IMR-90 (cell line): ENCODE results near the gene DCUN1D2. TPM values are rescaled to one million over a fixed set of nuclear protein-coding genes. Genes with fewer than 3 reads are reported as not detected.

Experiments used
- ATAC-seq: fragments of 200-7000 bp; cut with Tn5 transposase; 2 replicates; pipeline ENCODE4 v1.9.1; 2020; ENCODE audit warnings: low read depth, mild to moderate bottlenecking, moderate library complexity
- BruUV-seq: library from RNA; stranded (reverse); fragments of 400-500 nt; replicated peaks from 2 replicates; lab custom pipeline; 2021; lab: Mats Ljungman, UMichigan
- CTCF ChIA-PET: fragments of 300-600 bp; formaldehyde crosslinking; extraction: SDS; loops from one replicate; lab custom pipeline; 2021; ENCODE audit warnings: antibody characterized with exemption; lab: Yijun Ruan, JAX
- POLR2A ChIA-PET: fragments of 300-600 bp; sonication (Branson Sonifier 250); formaldehyde crosslinking; loops from one replicate; lab custom pipeline; 2022; ENCODE audit warnings: antibody characterized with exemption; ENCODE audit not compliant: unreplicated experiment; lab: Charles Lee
- DNase-seq: peaks from one replicate; pipeline ENCODE4 v3.0.0; 2013
- H2AFZ ChIP-seq: replicated peaks from 2 replicates; pipeline ENCODE3; 2013; ENCODE audit warnings: low read length, mild to moderate bottlenecking; ENCODE audit not compliant: poor library complexity
- H2AK5ac ChIP-seq: 2 replicates; pipeline ENCODE4 v1.6.1; 2013; ENCODE audit warnings: low read depth, low read length, inconsistent platforms
- H2AK9ac ChIP-seq: replicated peaks from 2 replicates; pipeline ENCODE3; 2013; ENCODE audit warnings: mild to moderate bottlenecking, low read depth, low read length, moderate library complexity; ENCODE audit not compliant: poor library complexity
- H2BK120ac ChIP-seq: 2 replicates; pipeline ENCODE4 v1.6.1; 2013; ENCODE audit warnings: low read depth, low read length, inconsistent platforms
- H2BK15ac ChIP-seq: 3 replicates; pipeline ENCODE4 v1.6.1; 2013; ENCODE audit warnings: low read depth, low read length, inconsistent platforms
- H2BK20ac ChIP-seq: 2 replicates; pipeline ENCODE4 v1.6.1; 2013; ENCODE audit warnings: low read depth, mild to moderate bottlenecking, inconsistent platforms, low read length, moderate library complexity
- H2BK5ac ChIP-seq: 2 replicates; pipeline ENCODE4 v1.6.1; 2013; ENCODE audit warnings: mild to moderate bottlenecking, low read depth, low read length, inconsistent platforms; ENCODE audit not compliant: poor library complexity, severe bottlenecking
- H3K14ac ChIP-seq: replicated peaks from 2 replicates; pipeline ENCODE4 v1.6.1; 2013; ENCODE audit warnings: low read depth, low read length, inconsistent platforms
- H3K18ac ChIP-seq: 2 replicates; pipeline ENCODE4 v1.6.1; 2013; ENCODE audit warnings: low read depth, low read length, control low read depth
- H3K23ac ChIP-seq: 2 replicates; pipeline ENCODE4 v1.6.1; 2013; ENCODE audit warnings: low read depth, low read length, inconsistent platforms
- H3K27ac ChIP-seq: 2 replicates; pipeline ENCODE4 v1.5.1; 2013; ENCODE audit warnings: mild to moderate bottlenecking, control low read depth, low read length; ENCODE audit not compliant: insufficient read depth
- H3K27me3 ChIP-seq: 2 replicates; pipeline ENCODE4 v1.6.1; 2013; ENCODE audit warnings: low read length; ENCODE audit not compliant: control insufficient read depth, insufficient read depth
- H3K36me3 ChIP-seq: 2 replicates; pipeline ENCODE4 v1.6.1; 2013; ENCODE audit warnings: low read length, mixed read lengths; ENCODE audit not compliant: control insufficient read depth, insufficient read depth
- H3K4ac ChIP-seq: 2 replicates; pipeline ENCODE4 v1.6.1; 2013; ENCODE audit warnings: low read depth, low read length, inconsistent platforms
- H3K4me1 ChIP-seq: 2 replicates; pipeline ENCODE4 v1.6.1; 2013; ENCODE audit warnings: low read length, mixed read lengths; ENCODE audit not compliant: control insufficient read depth, insufficient read depth
- H3K4me2 ChIP-seq: 2 replicates; pipeline ENCODE4 v1.6.1; 2013; ENCODE audit warnings: low read depth, mild to moderate bottlenecking, control low read depth, low read length, moderate library complexity
- H3K4me3 ChIP-seq: 2 replicates; pipeline ENCODE4 v1.5.1; 2013; ENCODE audit warnings: low read depth, mild to moderate bottlenecking, control low read depth, low read length, moderate library complexity; ENCODE audit not compliant: insufficient read depth
- H3K56ac ChIP-seq: 2 replicates; pipeline ENCODE4 v1.6.1; 2013; ENCODE audit warnings: low read length, inconsistent platforms; ENCODE audit not compliant: insufficient read depth; ENCODE audit errors: extremely low read depth
- H3K79me1 ChIP-seq, 2 experiments: 2 replicates each; pipeline ENCODE4 v1.6.1; 2013; ENCODE audit warnings: low read length in 2 of 2, inconsistent platforms in 1 of 2, low read depth in 1 of 2
- H3K9ac ChIP-seq: 2 replicates; pipeline ENCODE4 v1.6.1; 2013; ENCODE audit warnings: low read depth, low read length, control low read depth
- H3K9me1 ChIP-seq: 2 replicates; pipeline ENCODE4 v1.6.1; 2013; ENCODE audit warnings: low read length, inconsistent platforms; ENCODE audit not compliant: insufficient read depth
- H3K9me3 ChIP-seq: 2 replicates; pipeline ENCODE4 v1.6.1; 2013; ENCODE audit warnings: low read length; ENCODE audit not compliant: control insufficient read depth, insufficient read depth
- H4K20me1 ChIP-seq: 2 replicates; pipeline ENCODE4 v1.6.1; 2013; ENCODE audit warnings: low read length, inconsistent platforms; ENCODE audit not compliant: insufficient read depth
- H4K5ac ChIP-seq: 2 replicates; pipeline ENCODE4 v1.6.1; 2013; ENCODE audit warnings: mild to moderate bottlenecking, low read depth, low read length, control low read depth
- H4K8ac ChIP-seq, 2 experiments: 2 replicates each; pipeline ENCODE4 v1.6.1; 2013; ENCODE audit warnings: low read depth in 2 of 2, low read length in 2 of 2, control low read depth in 1 of 2, inconsistent platforms in 1 of 2
- H4K91ac ChIP-seq: 2 replicates; pipeline ENCODE4 v1.6.1; 2013; ENCODE audit warnings: low read depth, low read length, inconsistent platforms; ENCODE audit not compliant: insufficient read depth
- BHLHE40 ChIP-seq: fragments of 150-350 bp; IDR thresholded peaks from 2 replicates; pipeline ENCODE4 v1.6.1; 2016; ENCODE audit warnings: mild to moderate bottlenecking, low read depth, low read length
- ELK1 ChIP-seq: fragments of 150-350 bp; IDR thresholded peaks from 2 replicates; pipeline ENCODE4 v1.6.1; 2016; ENCODE audit warnings: low read depth, mild to moderate bottlenecking, low read length, moderate library complexity, borderline replicate concordance
- MAFK ChIP-seq: IDR thresholded peaks from 2 replicates; pipeline ENCODE4 v1.6.1; 2012; ENCODE audit warnings: low read depth, low read length, improper control_type of control experiment
- MAZ ChIP-seq: IDR thresholded peaks from 2 replicates; pipeline ENCODE4 v1.6.1; 2012; ENCODE audit warnings: low read depth, mild to moderate bottlenecking, low read length, improper control_type of control experiment, moderate library complexity, borderline replicate concordance
- MXI1 ChIP-seq: IDR thresholded peaks from 2 replicates; pipeline ENCODE4 v1.6.1; 2012; ENCODE audit warnings: low read depth, mild to moderate bottlenecking, low read length, moderate library complexity, borderline replicate concordance
- RFX5 ChIP-seq: IDR thresholded peaks from 2 replicates; pipeline ENCODE4 v1.8.0; 2012; ENCODE audit warnings: low read depth, mild to moderate bottlenecking, low read length, moderate library complexity
- SMC3 ChIP-seq: fragments of 150-350 bp; IDR thresholded peaks from 2 replicates; pipeline ENCODE4 v1.6.1; 2016; ENCODE audit warnings: low read depth, mild to moderate bottlenecking, antibody characterized with exemption, low read length, moderate library complexity
- USF2 ChIP-seq: fragments of 150-350 bp; IDR thresholded peaks from 2 replicates; pipeline ENCODE4 v1.6.1; 2017; ENCODE audit warnings: mild to moderate bottlenecking, antibody characterized with exemption, low read length, low read depth
- WGBS, 2 experiments: methylation state at CpG; one replicate each; pipeline versions ENCODE4 v1.1.5 to v1.1.7; 2013; ENCODE audit warnings: missing lambda C conversion rate in 2 of 2; ENCODE audit not compliant: insufficient read length in 1 of 2; ENCODE audit errors: extremely low coverage in 2 of 2; 5-methylcytosine and 5-hydroxymethylcytosine counted together
- dilution Hi-C: fragments of 300-500 bp; cut with HindIII; formaldehyde crosslinking; loops from one replicate; pipeline ENCODE4 v1.14.3; 2018; ENCODE audit warnings: low sequenced_read_pairs; ENCODE audit not compliant: unreplicated experiment
- in situ Hi-C: fragments of 300-500 bp; cut with MboI; formaldehyde crosslinking; loops from 3 replicates; pipeline ENCODE4 v1.14.3; 2019; ENCODE audit warnings: low sequenced_read_pairs, inconsistent platforms, mixed read lengths
- intact Hi-C: fragments of 100-400 bp; cut with micrococcal nuclease; formaldehyde crosslinking; loops from 2 replicates; pipeline ENCODE4 v1.10.0; 2022
- polyA plus RNA-seq, 3 experiments: library from polyadenylated mRNA; depleted of rRNA; stranded (reverse); fragments of >200 nt; gene quantifications; 2 replicates each; pipeline ENCODE4 v1.2.3, GENCODE V29; 2012; ENCODE audit warnings: low replicate concordance in 1 of 3
- total RNA-seq: library from RNA; depleted of rRNA; stranded (reverse); fragments of >200 nt; gene quantifications from 2 replicates; pipeline ENCODE4 v1.2.3, GENCODE V29; 2012
- TF ChIP-seq, protein P1 (sequence below): conservative IDR thresholded peaks from 2 replicates; pipeline ENCODE4 v1.5.1; 2012; ENCODE audit warnings: mild to moderate bottlenecking, low read depth, low read length, improper control_type of control experiment

DCUN1D2 gene
- total and polyA plus RNA-seq, 2 of the 4 experiments (the other 2 are of a cell fraction), result 8.1 to 11.5 TPM

DNA sequence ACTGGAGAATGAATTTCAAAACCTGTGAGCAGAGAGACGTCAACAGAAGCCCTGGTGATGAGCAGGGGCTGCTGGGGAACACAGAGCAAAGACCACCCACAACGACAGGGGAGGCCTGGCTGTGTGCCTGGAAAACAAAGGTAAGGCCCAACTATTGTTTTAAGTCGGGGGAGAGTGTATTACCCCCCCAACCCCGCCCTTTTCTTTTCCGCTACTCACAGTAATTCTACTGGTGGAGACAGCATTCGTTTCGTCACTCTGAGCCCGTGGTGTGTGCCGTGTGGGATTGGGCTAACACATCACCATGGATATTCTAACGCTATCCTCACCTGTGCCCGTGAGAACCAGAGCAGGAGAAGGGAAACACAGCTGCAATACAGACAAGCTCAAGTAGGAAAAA lies 18.7 kb downstream of the DCUN1D2 start:
- CTCF ChIA-PET, result no interaction called here
- WGBS, 2 experiments, result no CpG with 5 or more reads among the region's 11 CpGs
- intact Hi-C loops, result no loop called here
- Histone ChIP-seq H4K20me1 (no peaks in the 10 kb centered on the region; the same call in none of the 2 replicates), H3K9ac (no peak overlapping the region), H3K4me2 (no peak overlapping the region), H2AK9ac (no peak overlapping the region), H4K8ac (no peak overlapping the region), H2AFZ (no peak overlapping the region), H4K91ac (no peak overlapping the region), H2AK5ac (no peak overlapping the region), H3K27ac (no peak overlapping the region), H2BK5ac (no peak overlapping the region), H3K9me1 (peaks cover 10% of the 10 kb centered on the region; the same call in 1 of the 2 replicates), H3K4me3 (no peak overlapping the region), H2BK120ac (no peak overlapping the region), H3K4me1 (peaks cover 2% of the 10 kb centered on the region; the same call in 1 of the 2 replicates), H3K9me3 (no peaks in the 10 kb centered on the region), H3K23ac (no peak overlapping the region), H3K27me3 (no peaks in the 10 kb centered on the region), H2BK20ac (no peak overlapping the region), H4K5ac (no peak overlapping the region), H3K18ac (no peak overlapping the region), H3K14ac (no peak overlapping the region), H3K79me1 (peaks cover 24 to 56% of the 10 kb centered on the region in 2 experiments), H3K4ac (no peak overlapping the region), H3K36me3 (peaks cover 34% of the 10 kb centered on the region), H3K56ac (no peak overlapping the region), H2BK15ac (no peak overlapping the region)
- dilution Hi-C loops, result no loop called here
- in situ Hi-C loops, result no loop called here
- ATAC-seq (no peak), DNase-seq (no peak)
- POLR2A ChIA-PET, result no interaction called here
- TF ChIP-seq SMC3 (no peak), MAZ (no peak), RFX5 (no peak), ELK1 (no peak), USF2 (no peak), MAFK (no peak), BHLHE40 (no peak), MXI1 (no peak)
- TF ChIP-seq, protein P1, sequence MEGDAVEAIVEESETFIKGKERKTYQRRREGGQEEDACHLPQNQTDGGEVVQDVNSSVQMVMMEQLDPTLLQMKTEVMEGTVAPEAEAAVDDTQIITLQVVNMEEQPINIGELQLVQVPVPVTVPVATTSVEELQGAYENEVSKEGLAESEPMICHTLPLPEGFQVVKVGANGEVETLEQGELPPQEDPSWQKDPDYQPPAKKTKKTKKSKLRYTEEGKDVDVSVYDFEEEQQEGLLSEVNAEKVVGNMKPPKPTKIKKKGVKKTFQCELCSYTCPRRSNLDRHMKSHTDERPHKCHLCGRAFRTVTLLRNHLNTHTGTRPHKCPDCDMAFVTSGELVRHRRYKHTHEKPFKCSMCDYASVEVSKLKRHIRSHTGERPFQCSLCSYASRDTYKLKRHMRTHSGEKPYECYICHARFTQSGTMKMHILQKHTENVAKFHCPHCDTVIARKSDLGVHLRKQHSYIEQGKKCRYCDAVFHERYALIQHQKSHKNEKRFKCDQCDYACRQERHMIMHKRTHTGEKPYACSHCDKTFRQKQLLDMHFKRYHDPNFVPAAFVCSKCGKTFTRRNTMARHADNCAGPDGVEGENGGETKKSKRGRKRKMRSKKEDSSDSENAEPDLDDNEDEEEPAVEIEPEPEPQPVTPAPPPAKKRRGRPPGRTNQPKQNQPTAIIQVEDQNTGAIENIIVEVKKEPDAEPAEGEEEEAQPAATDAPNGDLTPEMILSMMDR, result no peak
- no TSS peak for BruUV-seq
